ENCODE results near the gene UBC.

DNA sequence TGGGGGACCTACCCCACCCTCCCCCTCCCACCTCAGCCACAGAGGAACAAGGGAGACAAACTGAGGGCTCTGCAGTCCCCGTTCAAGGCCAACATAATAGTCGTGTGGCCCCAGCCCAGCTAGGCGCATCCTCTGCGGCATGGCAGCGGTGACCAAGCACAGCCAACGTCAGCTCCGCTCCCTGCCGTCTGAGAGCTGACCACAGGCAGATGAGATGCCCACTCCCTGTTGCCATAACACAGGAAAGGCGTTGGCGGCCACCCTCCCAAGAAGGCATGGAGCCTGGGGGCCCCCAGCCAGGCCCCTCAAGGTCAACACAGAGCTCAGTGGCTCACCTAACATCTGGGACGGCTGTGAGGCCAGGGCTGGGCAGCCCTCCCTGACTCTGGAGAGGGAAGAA lies 32.6 kb upstream of the UBC start:
- no peak for TF ChIP-seq POLR2A (IDR thresholded peaks at IDR 0.05; ENCODE audit: low read depth)
- TF ChIP-seq, protein P1, sequence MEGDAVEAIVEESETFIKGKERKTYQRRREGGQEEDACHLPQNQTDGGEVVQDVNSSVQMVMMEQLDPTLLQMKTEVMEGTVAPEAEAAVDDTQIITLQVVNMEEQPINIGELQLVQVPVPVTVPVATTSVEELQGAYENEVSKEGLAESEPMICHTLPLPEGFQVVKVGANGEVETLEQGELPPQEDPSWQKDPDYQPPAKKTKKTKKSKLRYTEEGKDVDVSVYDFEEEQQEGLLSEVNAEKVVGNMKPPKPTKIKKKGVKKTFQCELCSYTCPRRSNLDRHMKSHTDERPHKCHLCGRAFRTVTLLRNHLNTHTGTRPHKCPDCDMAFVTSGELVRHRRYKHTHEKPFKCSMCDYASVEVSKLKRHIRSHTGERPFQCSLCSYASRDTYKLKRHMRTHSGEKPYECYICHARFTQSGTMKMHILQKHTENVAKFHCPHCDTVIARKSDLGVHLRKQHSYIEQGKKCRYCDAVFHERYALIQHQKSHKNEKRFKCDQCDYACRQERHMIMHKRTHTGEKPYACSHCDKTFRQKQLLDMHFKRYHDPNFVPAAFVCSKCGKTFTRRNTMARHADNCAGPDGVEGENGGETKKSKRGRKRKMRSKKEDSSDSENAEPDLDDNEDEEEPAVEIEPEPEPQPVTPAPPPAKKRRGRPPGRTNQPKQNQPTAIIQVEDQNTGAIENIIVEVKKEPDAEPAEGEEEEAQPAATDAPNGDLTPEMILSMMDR (IDR thresholded peaks at IDR 0.05), result no peak

Data from esophagus muscularis mucosa (tissue), 3 donors.